Medulla oblongata (tissue), 1 donor: ENCODE measurements around the gene SLC7A6.

Source experiments
- DNase-seq: peaks from one replicate; pipeline ENCODE4 v3.0.0-alpha.2; 2015; ENCODE audit errors: extremely low spot score

SLC7A6 gene

GRCh38 chr16:68306633-68307032 is 42.3 kb downstream of the SLC7A6 start:
- no peak for DNase-seq

- DNase-seq = no peak
Measured at GRCh38 chr16:68309799-68310198, 45.5 kb downstream of the SLC7A6 start.

GRCh38 chr16:68310437-68310773 is 46.1 kb downstream of the SLC7A6 start:
- no peak for DNase-seq

GRCh38 chr16:68310774-68311511 is 46.6 kb downstream of the SLC7A6 start, which contains the start of the genes PRMT7 and SLC7A6OS:
TSS of gene PRMT7 (plus strand) at chr16:68311019. CDS start at chr16:68315980, 4,961 bp downstream.
TSS of gene SLC7A6OS (minus strand) at chr16:68310946. CDS start at chr16:68310926, 20 bp downstream.
- peak; percentile 93 for DNase-seq

- no peak for DNase-seq
Measured at GRCh38 chr16:68313116-68313515, 48.8 kb downstream of the SLC7A6 start.

- no peak for DNase-seq
Measured at GRCh38 chr16:68319185-68319908, 55.0 kb downstream of the SLC7A6 start.

GRCh38 chr16:68324336-68324735 is 60.0 kb downstream of the SLC7A6 start:
- DNase-seq = no peak

GRCh38 chr16:68324780-68325357 is 60.5 kb downstream of the SLC7A6 start:
- DNase-seq = no peak

GRCh38 chr16:68328151-68328859 is 64.0 kb downstream of the SLC7A6 start:
- peak; percentile 95 for DNase-seq

GRCh38 chr16:68328860-68329390 is 64.6 kb downstream of the SLC7A6 start:
- DNase-seq = no peak

- no peak for DNase-seq
Measured at GRCh38 chr16:68331879-68332410, 67.6 kb downstream of the SLC7A6 start.

- peak; percentile 84 for DNase-seq
Measured at GRCh38 chr16:68332411-68333121, 68.2 kb downstream of the SLC7A6 start.

- no peak for DNase-seq
Measured at GRCh38 chr16:68335175-68335574, 70.8 kb downstream of the SLC7A6 start.

GRCh38 chr16:68338326-68339119 is 74.2 kb downstream of the SLC7A6 start:
- DNase-seq = no peak

- DNase-seq = no peak
Measured at GRCh38 chr16:68339214-68339613, 74.9 kb downstream of the SLC7A6 start.

GRCh38 chr16:68342620-68343019 is 78.3 kb downstream of the SLC7A6 start:
- no peak for DNase-seq

- DNase-seq = no peak
Measured at GRCh38 chr16:68343137-68343536, 78.8 kb downstream of the SLC7A6 start.

- DNase-seq = no peak
Measured at GRCh38 chr16:68344252-68344651, 79.9 kb downstream of the SLC7A6 start.

GRCh38 chr16:68345351-68345810 is 81.1 kb downstream of the SLC7A6 start:
- DNase-seq = no peak
